Progenitor cell of endocrine pancreas (in vitro differentiated cells): ENCODE measurements around the gene GGT6. TPM values are rescaled to one million over a fixed set of nuclear protein-coding genes. Genes with fewer than 3 reads are reported as not detected.

ENCODE experiments used
- DNase-seq: peaks from one replicate; pipeline ENCODE4 v3.0.0; 2021; ENCODE audit warnings: low spot score; ENCODE audit not compliant: unreplicated experiment
- H3K27ac Mint-ChIP-seq: 2 replicates; pipeline ENCODE4 v1.8.0; 2021; ENCODE audit warnings: mild to moderate bottlenecking, moderate library complexity, mixed read lengths
- H3K27me3 Mint-ChIP-seq: 2 replicates; pipeline ENCODE4 v1.8.0; 2021; ENCODE audit warnings: mixed read lengths
- H3K36me3 Mint-ChIP-seq: 2 replicates; pipeline ENCODE4 v1.8.0; 2022; ENCODE audit warnings: mixed read lengths; ENCODE audit not compliant: insufficient read depth
- H3K4me1 Mint-ChIP-seq: 2 replicates; pipeline ENCODE4 v1.8.0; 2021; ENCODE audit warnings: low read depth, mixed read lengths
- H3K4me3 Mint-ChIP-seq: 2 replicates; pipeline ENCODE4 v1.8.0; 2021; ENCODE audit warnings: low read depth, mild to moderate bottlenecking, moderate library complexity, mixed read lengths
- H3K9me3 Mint-ChIP-seq: 2 replicates; pipeline ENCODE4 v1.8.0; 2021; ENCODE audit warnings: low read depth, mixed read lengths
- CTCF ChIP-seq: fragments of 200-600 bp; sonication (generic); IDR thresholded peaks from one replicate; pipeline ENCODE4 v1.5.0; 2021; ENCODE audit warnings: antibody characterized with exemption, mild to moderate bottlenecking; ENCODE audit not compliant: unreplicated experiment
- total RNA-seq: library from RNA; stranded (reverse); gene quantifications from 2 replicates; pipeline ENCODE4 v1.2.1, GENCODE V29; 2021

GGT6 gene
- total RNA-seq, 1 donor from 2014 or later, result not detected

GRCh38 chr17:4512156-4513112 is 47.9 kb downstream of the GGT6 start:
- no peak for DNase-seq
- Mint-ChIP-seq H3K9me3 (no peaks in the 10 kb centered on the region), H3K36me3 (no peaks in the 10 kb centered on the region), H3K4me3 (no peak overlapping the region), H3K27me3 (peaks cover 7% of the 10 kb centered on the region), H3K27ac (peak overlapping the region; percentile 62), H3K4me1 (peaks cover 15% of the 10 kb centered on the region)
- TF ChIP-seq CTCF, result no peak

GRCh38 chr17:4511199-4511932 is 49.0 kb downstream of the GGT6 start:
- Mint-ChIP-seq H3K4me1 (peaks cover 15% of the 10 kb centered on the region), H3K27ac (no peak overlapping the region), H3K4me3 (no peak overlapping the region), H3K36me3 (no peaks in the 10 kb centered on the region), H3K27me3 (peaks cover 7% of the 10 kb centered on the region), H3K9me3 (no peaks in the 10 kb centered on the region)
- DNase-seq, result no peak
- TF ChIP-seq CTCF, result no peak

- peaks cover 15% of the 10 kb centered on the region for H3K4me1 Mint-ChIP-seq
- no peak for TF ChIP-seq CTCF
- no peak overlapping the region for H3K27ac Mint-ChIP-seq
- no peaks in the 10 kb centered on the region for H3K36me3 Mint-ChIP-seq
- DNase-seq, result no peak
- H3K4me3 Mint-ChIP-seq, result no peak overlapping the region
- H3K27me3 Mint-ChIP-seq, result peaks cover 7% of the 10 kb centered on the region
- no peaks in the 10 kb centered on the region for H3K9me3 Mint-ChIP-seq
Measured at GRCh38 chr17:4510618-4510941, 49.8 kb downstream of the GGT6 start.

GRCh38 chr17:4509923-4510617 is 50.3 kb downstream of the GGT6 start:
- no peak for TF ChIP-seq CTCF
- Mint-ChIP-seq H3K27ac (no peak overlapping the region), H3K27me3 (peaks cover 8% of the 10 kb centered on the region), H3K4me3 (no peak overlapping the region), H3K36me3 (no peaks in the 10 kb centered on the region), H3K9me3 (no peaks in the 10 kb centered on the region), H3K4me1 (peaks cover 14% of the 10 kb centered on the region)
- no peak for DNase-seq

GRCh38 chr17:4509401-4509800 is 51.0 kb downstream of the GGT6 start:
- H3K4me3 Mint-ChIP-seq, result no peak overlapping the region
- H3K27me3 Mint-ChIP-seq, result peaks cover 14% of the 10 kb centered on the region
- peaks cover 11% of the 10 kb centered on the region for H3K4me1 Mint-ChIP-seq
- H3K36me3 Mint-ChIP-seq, result no peaks in the 10 kb centered on the region
- no peak overlapping the region for H3K27ac Mint-ChIP-seq
- DNase-seq, result no peak
- no peak for TF ChIP-seq CTCF
- no peaks in the 10 kb centered on the region for H3K9me3 Mint-ChIP-seq
